GM23338 (cell line): ENCODE results near the gene PTCH2. TPM values are rescaled to one million over a fixed set of nuclear protein-coding genes. Genes with fewer than 3 reads are reported as not detected.

Experiments used
- ATAC-seq: fragments of 200-7000 bp; cut with Tn5 transposase; 3 replicates; pipeline ENCODE4 v1.9.1; 2020
- DNase-seq: peaks from one replicate; pipeline ENCODE4 v3.0.0-alpha.2; 2015; ENCODE audit warnings: low spot score
- H2AFZ ChIP-seq: fragments of 200-600 bp; sonication (generic); 2 replicates; pipeline ENCODE4 v1.8.0; 2016; ENCODE audit warnings: antibody characterized with exemption, mild to moderate bottlenecking, moderate library complexity
- H3F3A ChIP-seq: fragments of 200-600 bp; sonication (generic); replicated peaks from 2 replicates; pipeline ENCODE4 v1.8.0; 2017; ENCODE audit warnings: antibody characterized with exemption, mixed run types, low read depth
- H3K27ac ChIP-seq: fragments of 200-600 bp; sonication (generic); 2 replicates; pipeline ENCODE4 v1.6.1; 2016; ENCODE audit warnings: low read depth
- H3K27me3 ChIP-seq: fragments of 200-600 bp; sonication (generic); 2 replicates; pipeline ENCODE4 v1.8.0; 2016; ENCODE audit warnings: mild to moderate bottlenecking, mixed run types, moderate library complexity; ENCODE audit not compliant: insufficient read depth
- H3K36me3 ChIP-seq: fragments of 200-600 bp; sonication (generic); 2 replicates; pipeline ENCODE4 v1.8.0; 2016; ENCODE audit warnings: mild to moderate bottlenecking; ENCODE audit not compliant: insufficient read depth
- H3K4me1 ChIP-seq: fragments of 200-600 bp; sonication (generic); 2 replicates; pipeline ENCODE4 v1.8.0; 2016; ENCODE audit warnings: mild to moderate bottlenecking, moderate library complexity; ENCODE audit not compliant: insufficient read depth
- H3K4me2 ChIP-seq: fragments of 200-600 bp; sonication (generic); 2 replicates; pipeline ENCODE4 v1.7.1; 2017; ENCODE audit warnings: mixed run types
- H3K4me3 ChIP-seq: fragments of 200-600 bp; sonication (generic); 2 replicates; pipeline ENCODE4 v1.6.1; 2016; ENCODE audit warnings: mixed run types
- H3K79me2 ChIP-seq: fragments of 200-600 bp; sonication (generic); replicated peaks from 2 replicates; pipeline ENCODE4 v1.8.0; 2017; ENCODE audit warnings: mild to moderate bottlenecking; ENCODE audit not compliant: insufficient read depth
- H3K9me2 ChIP-seq: fragments of 200-600 bp; sonication (generic); 2 replicates; pipeline ENCODE4 v1.8.0; 2017; ENCODE audit not compliant: insufficient read depth
- H4K20me1 ChIP-seq: fragments of 200-600 bp; sonication (generic); replicated peaks from 2 replicates; pipeline ENCODE4 v1.8.0; 2017; ENCODE audit warnings: mild to moderate bottlenecking; ENCODE audit not compliant: insufficient read depth
- H3K27ac Mint-ChIP-seq: 2 replicates; pipeline ENCODE4 v1.8.0; 2020; ENCODE audit warnings: inconsistent platforms, mild to moderate bottlenecking, moderate library complexity, mixed read lengths
- H3K27me3 Mint-ChIP-seq: 3 replicates; pipeline ENCODE4 v1.8.0; 2022; ENCODE audit warnings: low read depth, mild to moderate bottlenecking, moderate library complexity, mixed read lengths, inconsistent platforms; ENCODE audit not compliant: insufficient read depth, poor library complexity
- H3K36me3 Mint-ChIP-seq: 3 replicates; pipeline ENCODE4 v1.8.0; 2021; ENCODE audit warnings: low read depth, mild to moderate bottlenecking, inconsistent platforms, moderate library complexity, mixed read lengths
- H3K4me1 Mint-ChIP-seq: 3 replicates; pipeline ENCODE4 v1.8.0; 2020; ENCODE audit warnings: mild to moderate bottlenecking, inconsistent platforms, mixed read lengths
- H3K4me3 Mint-ChIP-seq: 3 replicates; pipeline ENCODE4 v1.8.0; 2021; ENCODE audit warnings: moderate library complexity, mild to moderate bottlenecking, inconsistent platforms, mixed read lengths
- H3K9me3 Mint-ChIP-seq: 3 replicates; pipeline ENCODE4 v1.8.0; 2020; ENCODE audit warnings: moderate library complexity, mild to moderate bottlenecking, inconsistent platforms, mixed read lengths
- ETS1 ChIP-seq: IDR thresholded peaks from 2 replicates; pipeline ENCODE4 v1.6.1; 2016; ENCODE audit warnings: antibody characterized with exemption
- EZH2 ChIP-seq: fragments of 200-600 bp; sonication (generic); IDR thresholded peaks from one replicate; pipeline ENCODE4 v1.8.0; 2017; ENCODE audit warnings: antibody characterized with exemption, mild to moderate bottlenecking, low read depth; ENCODE audit not compliant: unreplicated experiment
- JUNB ChIP-seq: IDR thresholded peaks from one replicate; pipeline ENCODE4 v1.6.1; 2016; ENCODE audit warnings: antibody characterized with exemption; ENCODE audit not compliant: unreplicated experiment
- POLR2AphosphoS5 ChIP-seq: IDR thresholded peaks from 2 replicates; pipeline ENCODE4 v1.6.1; 2016; ENCODE audit warnings: antibody characterized with exemption, low read depth
- STAT1 ChIP-seq: IDR thresholded peaks from one replicate; pipeline ENCODE4 v1.6.1; 2016; ENCODE audit warnings: antibody characterized with exemption; ENCODE audit not compliant: unreplicated experiment
- ZNF114 ChIP-seq: fragments of 250-450 bp; sonication (Bioruptor Pico); IDR thresholded peaks from 2 replicates; pipeline ENCODE4 v1.5.0; 2020; ENCODE audit warnings: mild to moderate bottlenecking, moderate library complexity
- ZNF462 ChIP-seq: fragments of 250-450 bp; sonication (Bioruptor Pico); IDR thresholded peaks from 2 replicates; pipeline ENCODE4 v1.5.0; 2020; ENCODE audit warnings: mild to moderate bottlenecking, moderate library complexity
- polyA plus RNA-seq: library from polyadenylated mRNA; unstranded; fragments of >200 nt; fragmentation: Nextera tagmentation; extraction: Ambion mirVana; gene quantifications from 2 replicates; pipeline ENCODE4 v1.2.1, GENCODE V29; 2016
- total RNA-seq: library from RNA; depleted of rRNA; stranded (reverse); fragments of >200 nt; shearing (Covaris generic); gene quantifications from 2 replicates; pipeline ENCODE4 v1.2.3, GENCODE V29; 2014

Gene PTCH2
- total and polyA plus RNA-seq, 2 experiments from 2014 or later: 0.63 to 0.74 TPM

DNA sequence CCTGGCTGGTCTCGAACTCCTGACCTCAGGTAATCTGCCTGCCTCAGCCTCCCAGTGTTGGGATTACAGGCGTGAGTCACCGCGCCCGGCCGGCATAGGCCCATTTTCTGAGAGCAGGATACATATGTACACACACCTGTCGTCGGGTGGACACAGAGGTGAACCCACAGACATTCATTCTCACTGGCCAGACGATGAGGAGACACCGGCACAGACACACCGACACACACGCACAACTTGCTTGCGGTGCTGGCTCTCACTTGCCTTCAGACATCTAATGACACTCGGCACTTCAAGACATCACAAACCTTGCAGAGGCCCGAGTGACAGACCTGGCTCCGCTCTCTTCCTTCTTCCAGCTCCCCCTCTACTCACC lies 579 bp downstream of the PTCH2 start:
- H3K27ac ChIP-seq: no peak overlapping the region
- H3K36me3 ChIP-seq: no peaks in the 10 kb centered on the region
- H3K4me1 Mint-ChIP-seq: no peaks in the 10 kb centered on the region; the same call in 2 of the 3 replicates
- H3K79me2 ChIP-seq: no peaks in the 10 kb centered on the region
- H3K27me3 ChIP-seq: peaks cover 11% of the 10 kb centered on the region; the same call in 1 of the 2 replicates
- 0 out of 3 replicates have a peak, but pooled peaks cover 3% of the 10 kb centered on the region for H3K36me3 Mint-ChIP-seq
- H3F3A ChIP-seq: 0 out of 2 replicates have a peak, but pooled peaks cover 5% of the 10 kb centered on the region
- no peak for TF ChIP-seq ZNF462 (CRISPR knock-in tag)
- H3K9me3 Mint-ChIP-seq: 0 out of 3 replicates have a peak, but pooled peaks cover 4% of the 10 kb centered on the region
- DNase-seq (peak; percentile 64), ATAC-seq (peak; percentile 50)
- H3K4me3 Mint-ChIP-seq: peak overlapping the region; percentile 77
- H3K9me2 ChIP-seq: no peaks in the 10 kb centered on the region
- peaks cover 7% of the 10 kb centered on the region; the same call in 1 of the 2 replicates for H3K4me1 ChIP-seq
- H2AFZ ChIP-seq: peak overlapping the region; percentile 96
- H3K27me3 Mint-ChIP-seq: peaks cover 18% of the 10 kb centered on the region
- H3K4me3 ChIP-seq: peak overlapping the region; percentile 91
- peak overlapping the region; percentile 98 for H3K4me2 ChIP-seq
- no peaks in the 10 kb centered on the region for H4K20me1 ChIP-seq
- H3K27ac Mint-ChIP-seq: no peak overlapping the region

- H3K4me1 ChIP-seq: peaks cover 7% of the 10 kb centered on the region; the same call in 1 of the 2 replicates
- ATAC-seq (no peak), DNase-seq (no peak)
- peaks cover 11% of the 10 kb centered on the region; the same call in 1 of the 2 replicates for H3K27me3 ChIP-seq
- no peaks in the 10 kb centered on the region for H3K36me3 ChIP-seq
- H2AFZ ChIP-seq: 0 out of 2 replicates have a peak overlapping the region, but pooled peaks have one; percentile 2
- H3K27ac Mint-ChIP-seq: no peak overlapping the region
- no peak overlapping the region for H3K4me2 ChIP-seq
- 0 out of 3 replicates have a peak, but pooled peaks cover 3% of the 10 kb centered on the region for H3K36me3 Mint-ChIP-seq
- no peaks in the 10 kb centered on the region; the same call in 2 of the 3 replicates for H3K4me1 Mint-ChIP-seq
- no peaks in the 10 kb centered on the region for H4K20me1 ChIP-seq
- 0 out of 2 replicates have a peak, but pooled peaks cover 5% of the 10 kb centered on the region for H3F3A ChIP-seq
- H3K27ac ChIP-seq: no peak overlapping the region
- no peak overlapping the region for H3K4me3 Mint-ChIP-seq
- H3K9me2 ChIP-seq: no peaks in the 10 kb centered on the region
- peaks cover 18% of the 10 kb centered on the region for H3K27me3 Mint-ChIP-seq
- H3K79me2 ChIP-seq: no peaks in the 10 kb centered on the region
- 0 out of 3 replicates have a peak, but pooled peaks cover 4% of the 10 kb centered on the region for H3K9me3 Mint-ChIP-seq
- H3K4me3 ChIP-seq: no peak overlapping the region
- TF ChIP-seq POLR2AphosphoS5 (no peak), ZNF114 (CRISPR knock-in tag) (no peak), EZH2 (no peak), STAT1 (no peak), JUNB (no peak), ETS1 (no peak)
These were observed 3.5 kb downstream of the PTCH2 start for GRCh38 chr1:44839576-44839975.
